Activated T-helper 17 cell treated with anti-CD3 and anti-CD28 coated beads, Interleukin-2, amount 50 U/mL, for 72 hours (primary cell): ENCODE measurements around the gene CTNNA3. TPM values are rescaled to one million over a fixed set of nuclear protein-coding genes. Genes with fewer than 3 reads are reported as not detected.

ENCODE experiments used
- ATAC-seq: fragments of 150-1000 bp; cut with Tn5 transposase; replicated peaks from 2 replicates; pipeline ENCODE4 v1.10.0; 2021; ENCODE audit warnings: mild to moderate bottlenecking, moderate library complexity
- H3K27ac Mint-ChIP-seq: one replicate; pipeline ENCODE4 v1.8.0; 2022; ENCODE audit warnings: mixed read lengths
- H3K27me3 Mint-ChIP-seq: one replicate; pipeline ENCODE4 v1.8.0; 2022; ENCODE audit warnings: mixed read lengths
- H3K36me3 Mint-ChIP-seq: one replicate; pipeline ENCODE4 v1.8.0; 2022; ENCODE audit warnings: low read depth, mild to moderate bottlenecking, mixed read lengths
- H3K4me1 Mint-ChIP-seq: one replicate; pipeline ENCODE4 v1.8.0; 2022; ENCODE audit warnings: mixed read lengths
- H3K4me3 Mint-ChIP-seq: one replicate; pipeline ENCODE4 v1.8.0; 2022; ENCODE audit warnings: mild to moderate bottlenecking, mixed read lengths
- H3K9me3 Mint-ChIP-seq: one replicate; pipeline ENCODE4 v1.8.0; 2022; ENCODE audit warnings: mixed read lengths
- total RNA-seq, 2 donors: library from RNA; stranded (reverse); gene quantifications; one replicate each; pipeline ENCODE4 v1.2.3, GENCODE V29; 2022

Gene CTNNA3
- total RNA-seq, 2 donors from 2014 or later = 5.7 TPM; not detected in 1

DNA sequence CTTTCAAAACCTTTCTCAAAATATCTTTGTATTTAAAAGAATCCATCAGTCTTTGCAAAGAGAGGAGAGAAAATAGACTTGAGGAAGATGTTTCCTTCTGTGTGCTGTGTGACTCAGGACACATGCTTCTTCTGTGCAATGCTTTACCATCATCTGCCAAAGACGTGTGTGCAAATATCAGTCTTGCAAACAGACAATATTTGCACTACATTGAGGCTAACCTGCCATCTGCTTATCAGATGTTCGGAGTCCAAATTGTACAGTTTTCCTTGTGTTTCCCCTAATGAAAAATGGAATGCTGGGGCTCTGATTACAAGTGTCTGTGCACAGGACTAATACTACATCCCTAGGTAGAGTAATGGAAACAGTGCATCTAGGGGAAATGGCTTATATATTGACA, 1123.3 kb downstream of the CTNNA3 start:
- Mint-ChIP-seq H3K4me3 (no peak overlapping the region), H3K4me1 (no peaks in the 10 kb centered on the region), H3K27me3 (no peaks in the 10 kb centered on the region), H3K9me3 (no peaks in the 10 kb centered on the region), H3K27ac (no peak overlapping the region), H3K36me3 (no peaks in the 10 kb centered on the region)
- no peak for ATAC-seq

- Mint-ChIP-seq H3K36me3 (no peaks in the 10 kb centered on the region), H3K27ac (no peak overlapping the region), H3K9me3 (peaks cover 3% of the 10 kb centered on the region), H3K4me3 (no peak overlapping the region), H3K27me3 (no peaks in the 10 kb centered on the region), H3K4me1 (no peaks in the 10 kb centered on the region)
- no peak for ATAC-seq
These were observed 1130.0 kb downstream of the CTNNA3 start for GRCh38 chr10:66565999-66566398.

DNA sequence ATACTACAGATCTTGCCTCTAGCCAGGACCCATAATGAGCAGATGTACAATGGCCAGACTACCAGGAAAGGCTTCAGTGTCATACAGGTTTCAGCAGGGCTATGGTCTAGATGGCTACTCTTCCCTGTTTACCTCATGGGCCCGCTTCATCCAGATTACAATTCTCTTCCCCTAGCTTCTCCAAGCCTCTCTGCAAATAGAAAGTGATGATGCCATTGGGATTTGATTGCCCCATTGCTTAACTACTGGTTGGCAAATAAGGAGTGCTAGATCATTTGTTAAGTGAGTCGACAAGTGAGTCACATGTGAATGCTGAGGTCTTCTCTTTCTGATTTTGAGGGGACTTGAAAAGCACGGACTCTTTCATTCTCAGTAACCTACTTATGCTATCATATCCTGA, 1131.7 kb downstream of the CTNNA3 start:
- H3K4me3 Mint-ChIP-seq = no peak overlapping the region
- no peaks in the 10 kb centered on the region for H3K27me3 Mint-ChIP-seq
- H3K4me1 Mint-ChIP-seq = no peaks in the 10 kb centered on the region
- H3K27ac Mint-ChIP-seq = no peak overlapping the region
- H3K9me3 Mint-ChIP-seq = peaks cover 3% of the 10 kb centered on the region
- no peak for ATAC-seq
- no peaks in the 10 kb centered on the region for H3K36me3 Mint-ChIP-seq

DNA sequence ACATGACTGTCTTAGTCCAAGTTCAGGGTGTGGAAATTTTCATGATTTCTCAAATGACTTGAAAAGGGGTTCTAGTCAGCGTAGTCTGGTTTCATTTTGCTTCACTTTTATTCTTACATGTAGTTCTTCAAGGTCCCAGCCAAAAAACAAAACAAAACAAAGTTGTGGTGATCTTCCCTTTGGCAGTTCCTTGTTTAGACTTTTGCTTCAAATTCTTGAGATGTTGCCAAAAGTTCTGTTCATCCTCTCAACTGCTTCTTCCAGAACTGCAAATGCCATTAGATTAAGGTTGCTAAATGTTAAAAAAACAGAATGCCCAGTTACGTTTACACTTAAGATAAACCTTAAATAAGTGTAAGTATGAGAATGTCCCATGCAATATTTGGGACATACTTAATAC, 1140.9 kb downstream of the CTNNA3 start:
- no peak for ATAC-seq
- Mint-ChIP-seq H3K4me3 (no peak overlapping the region), H3K36me3 (no peaks in the 10 kb centered on the region), H3K9me3 (peaks cover 4% of the 10 kb centered on the region), H3K27ac (no peak overlapping the region), H3K27me3 (no peaks in the 10 kb centered on the region), H3K4me1 (no peaks in the 10 kb centered on the region)

- H3K27me3 Mint-ChIP-seq = no peaks in the 10 kb centered on the region
- H3K27ac Mint-ChIP-seq = no peak overlapping the region
- no peaks in the 10 kb centered on the region for H3K36me3 Mint-ChIP-seq
- H3K9me3 Mint-ChIP-seq = peaks cover 3% of the 10 kb centered on the region
- no peaks in the 10 kb centered on the region for H3K4me1 Mint-ChIP-seq
- no peak overlapping the region for H3K4me3 Mint-ChIP-seq
- ATAC-seq = no peak
These were observed 1143.7 kb downstream of the CTNNA3 start for GRCh38 chr10:66552331-66552730.

DNA sequence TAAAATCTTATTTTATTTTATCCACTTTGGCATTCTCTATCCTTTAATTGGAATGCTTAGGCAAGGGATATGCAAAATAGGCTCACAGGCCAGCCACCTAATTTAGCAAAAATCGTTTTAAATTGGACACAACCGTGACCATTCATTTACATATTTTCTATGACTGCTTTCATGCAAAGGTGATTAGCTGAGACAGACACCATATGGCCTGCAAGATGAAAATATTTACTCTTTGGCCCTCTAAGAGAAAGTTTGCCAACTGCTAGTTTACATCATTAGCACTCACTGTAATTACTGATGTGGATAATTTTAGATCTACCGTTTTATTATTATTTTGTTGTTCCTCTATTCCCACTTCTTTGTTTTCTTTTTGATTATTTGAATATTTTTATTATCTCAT, 1145.6 kb downstream of the CTNNA3 start:
- no peaks in the 10 kb centered on the region for H3K4me1 Mint-ChIP-seq
- H3K36me3 Mint-ChIP-seq = no peaks in the 10 kb centered on the region
- H3K9me3 Mint-ChIP-seq = peaks cover 3% of the 10 kb centered on the region
- H3K4me3 Mint-ChIP-seq = no peak overlapping the region
- ATAC-seq = no peak
- H3K27me3 Mint-ChIP-seq = no peaks in the 10 kb centered on the region
- no peak overlapping the region for H3K27ac Mint-ChIP-seq

GRCh38 chr10:66538908-66539307, 1157.1 kb downstream of the CTNNA3 start:
- peaks cover 4% of the 10 kb centered on the region for H3K9me3 Mint-ChIP-seq
- no peak overlapping the region for H3K27ac Mint-ChIP-seq
- no peaks in the 10 kb centered on the region for H3K4me1 Mint-ChIP-seq
- no peaks in the 10 kb centered on the region for H3K36me3 Mint-ChIP-seq
- no peaks in the 10 kb centered on the region for H3K27me3 Mint-ChIP-seq
- no peak for ATAC-seq
- H3K4me3 Mint-ChIP-seq = no peak overlapping the region

- H3K9me3 Mint-ChIP-seq = peaks cover 4% of the 10 kb centered on the region
- no peaks in the 10 kb centered on the region for H3K36me3 Mint-ChIP-seq
- ATAC-seq = no peak
- no peaks in the 10 kb centered on the region for H3K4me1 Mint-ChIP-seq
- no peak overlapping the region for H3K4me3 Mint-ChIP-seq
- H3K27ac Mint-ChIP-seq = no peak overlapping the region
- no peaks in the 10 kb centered on the region for H3K27me3 Mint-ChIP-seq
These were observed 1157.6 kb downstream of the CTNNA3 start for GRCh38 chr10:66538371-66538770.

GRCh38 chr10:66537186-66537585, 1158.8 kb downstream of the CTNNA3 start:
- ATAC-seq = no peak
- H3K4me1 Mint-ChIP-seq = no peaks in the 10 kb centered on the region
- H3K27me3 Mint-ChIP-seq = no peaks in the 10 kb centered on the region
- H3K27ac Mint-ChIP-seq = no peak overlapping the region
- no peaks in the 10 kb centered on the region for H3K36me3 Mint-ChIP-seq
- H3K9me3 Mint-ChIP-seq = peaks cover 4% of the 10 kb centered on the region
- no peak overlapping the region for H3K4me3 Mint-ChIP-seq

DNA sequence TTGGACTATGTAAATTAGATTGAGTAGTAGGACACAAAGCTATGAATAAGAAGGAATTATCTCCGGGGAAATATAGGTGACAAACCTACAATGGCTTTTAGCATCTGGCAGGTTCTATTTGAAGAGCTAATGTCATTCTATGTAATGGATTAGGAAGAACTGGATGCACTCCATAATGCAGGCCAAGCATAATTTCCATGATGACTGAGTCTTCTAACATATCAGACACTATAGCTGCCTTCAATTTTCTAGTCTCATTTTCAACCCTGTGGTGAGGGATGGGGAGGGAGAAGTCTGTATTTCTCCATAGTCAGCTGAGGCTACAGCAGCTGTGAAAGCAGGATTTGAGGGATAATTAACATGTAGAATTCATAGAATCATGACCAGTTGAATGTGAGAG, 1160.6 kb downstream of the CTNNA3 start:
- no peaks in the 10 kb centered on the region for H3K27me3 Mint-ChIP-seq
- H3K4me3 Mint-ChIP-seq = no peak overlapping the region
- H3K36me3 Mint-ChIP-seq = no peaks in the 10 kb centered on the region
- ATAC-seq = no peak
- H3K9me3 Mint-ChIP-seq = peaks cover 4% of the 10 kb centered on the region
- no peaks in the 10 kb centered on the region for H3K4me1 Mint-ChIP-seq
- H3K27ac Mint-ChIP-seq = no peak overlapping the region

DNA sequence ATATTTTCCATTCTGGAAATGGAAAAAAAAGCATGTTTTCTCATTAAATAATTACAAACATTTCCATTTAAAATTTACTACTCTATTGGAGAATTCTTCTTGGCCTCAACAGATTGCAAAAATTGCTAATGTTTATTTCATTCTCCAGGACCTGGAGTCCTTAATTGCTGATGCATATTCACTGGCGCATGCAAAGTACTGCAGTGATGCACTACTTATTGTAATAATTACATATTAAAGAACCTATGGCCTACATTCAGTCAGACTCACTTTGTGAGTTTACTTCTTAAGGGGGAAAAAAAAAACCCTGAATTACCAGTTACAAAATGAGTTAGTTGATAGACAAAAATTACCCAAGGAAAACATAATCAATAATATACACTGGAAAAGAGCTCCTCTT, 1161.1 kb downstream of the CTNNA3 start:
- Mint-ChIP-seq H3K36me3 (no peaks in the 10 kb centered on the region), H3K4me1 (no peaks in the 10 kb centered on the region), H3K27me3 (no peaks in the 10 kb centered on the region), H3K9me3 (peaks cover 4% of the 10 kb centered on the region), H3K4me3 (no peak overlapping the region), H3K27ac (no peak overlapping the region)
- no peak for ATAC-seq

- Mint-ChIP-seq H3K4me1 (no peaks in the 10 kb centered on the region), H3K27me3 (no peaks in the 10 kb centered on the region), H3K27ac (no peak overlapping the region), H3K9me3 (peaks cover 4% of the 10 kb centered on the region), H3K36me3 (no peaks in the 10 kb centered on the region), H3K4me3 (no peak overlapping the region)
- ATAC-seq = no peak
These were observed 1174.5 kb downstream of the CTNNA3 start for GRCh38 chr10:66521506-66521905.

DNA sequence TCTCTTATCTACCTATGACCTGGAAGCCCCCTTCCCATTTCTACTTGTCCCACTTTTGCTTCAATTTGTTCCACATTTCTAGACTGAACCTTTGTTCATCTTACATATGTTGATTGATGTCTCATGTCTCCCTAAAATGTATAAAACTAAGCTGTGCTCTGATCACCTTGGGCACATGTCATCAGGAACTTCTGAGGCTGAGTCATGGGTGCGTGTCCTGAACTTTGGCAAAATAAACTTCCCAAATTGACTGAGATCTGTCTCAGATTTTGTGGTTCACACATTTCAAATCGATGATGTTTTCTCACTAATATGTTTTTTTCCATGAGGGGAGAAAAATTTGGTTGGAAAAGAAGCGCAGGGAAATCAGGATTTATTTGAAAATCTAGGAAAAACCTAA, 1176.4 kb downstream of the CTNNA3 start:
- ATAC-seq = no peak

DNA sequence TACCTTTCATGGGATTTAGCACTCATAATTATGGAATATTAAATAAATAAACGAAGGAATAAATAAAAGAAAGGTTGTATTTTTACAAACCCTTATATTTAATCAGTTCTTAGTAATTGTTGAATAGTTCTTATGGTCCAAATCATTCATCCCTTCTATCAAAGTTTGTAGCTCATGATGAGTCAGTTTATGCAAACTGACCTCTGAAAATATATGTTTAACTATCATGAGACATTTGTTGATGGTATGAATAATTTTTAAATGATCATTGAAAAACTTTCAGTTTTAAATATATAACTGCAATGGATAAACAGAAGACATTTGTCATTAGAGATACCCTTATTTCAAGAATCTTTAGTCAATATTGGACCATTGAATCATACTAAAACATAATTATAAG, 1181.3 kb downstream of the CTNNA3 start:
- Mint-ChIP-seq H3K4me1 (no peaks in the 10 kb centered on the region), H3K4me3 (no peak overlapping the region), H3K27me3 (no peaks in the 10 kb centered on the region), H3K9me3 (peaks cover 3% of the 10 kb centered on the region), H3K27ac (no peak overlapping the region), H3K36me3 (no peaks in the 10 kb centered on the region)
- ATAC-seq = no peak

More for the DNA sequence above, 1176.4 kb downstream of the CTNNA3 start:
- H3K4me1 Mint-ChIP-seq = no peaks in the 10 kb centered on the region
- no peaks in the 10 kb centered on the region for H3K36me3 Mint-ChIP-seq
- no peak overlapping the region for H3K27ac Mint-ChIP-seq
- H3K9me3 Mint-ChIP-seq = peaks cover 4% of the 10 kb centered on the region
- H3K4me3 Mint-ChIP-seq = no peak overlapping the region
- H3K27me3 Mint-ChIP-seq = no peaks in the 10 kb centered on the region

- H3K27ac Mint-ChIP-seq = no peak overlapping the region
- no peaks in the 10 kb centered on the region for H3K27me3 Mint-ChIP-seq
- H3K4me1 Mint-ChIP-seq = no peaks in the 10 kb centered on the region
- peaks cover 3% of the 10 kb centered on the region for H3K9me3 Mint-ChIP-seq
- H3K36me3 Mint-ChIP-seq = no peaks in the 10 kb centered on the region
- no peak for ATAC-seq
- H3K4me3 Mint-ChIP-seq = no peak overlapping the region
These were observed 1182.5 kb downstream of the CTNNA3 start for GRCh38 chr10:66513504-66513903.

GRCh38 chr10:66505003-66505657, 1190.9 kb downstream of the CTNNA3 start:
- Mint-ChIP-seq H3K36me3 (no peaks in the 10 kb centered on the region), H3K4me3 (no peak overlapping the region), H3K27me3 (no peaks in the 10 kb centered on the region), H3K4me1 (no peaks in the 10 kb centered on the region), H3K9me3 (no peaks in the 10 kb centered on the region), H3K27ac (no peak overlapping the region)
- no peak for ATAC-seq
